ENCODE data around the gene CLMN.
"Not testable (repeated sequence)": the region's sequence is repeated elsewhere in the genome, so short reads cannot be mapped to it uniquely, and the experiment has no call there.

The CLMN gene

GRCh38 chr14:95183532-95184412 lies 135.9 kb downstream of the CLMN start:
- TF ChIP-seq CTCF (IDR thresholded peaks at IDR 0.05): no peak
- Mint-ChIP-seq H3K9me3 (peaks cover 21% of the 10 kb centered on the region), H3K36me3 (ENCODE audit: low read depth) (peaks cover 50% of the 10 kb centered on the region), H3K4me3 (no peak overlapping the region), H3K4me1 (peaks cover 28% of the 10 kb centered on the region), H3K27ac (no peak overlapping the region), H3K27me3 (ENCODE audit: low read depth, poor library complexity) (peaks cover 4% of the 10 kb centered on the region)
- DNase-seq: no peak

GRCh38 chr14:95183082-95183481 lies 136.6 kb downstream of the CLMN start:
- Mint-ChIP-seq H3K27ac (no peak overlapping the region), H3K9me3 (peaks cover 14% of the 10 kb centered on the region), H3K36me3 (ENCODE audit: low read depth) (peaks cover 50% of the 10 kb centered on the region), H3K27me3 (ENCODE audit: low read depth, poor library complexity) (peaks cover 4% of the 10 kb centered on the region), H3K4me3 (no peak overlapping the region), H3K4me1 (peaks cover 28% of the 10 kb centered on the region)
- TF ChIP-seq CTCF (IDR thresholded peaks at IDR 0.05): no peak
- DNase-seq: no peak

GRCh38 chr14:95182379-95182778 lies 137.3 kb downstream of the CLMN start:
- no peak for TF ChIP-seq CTCF (IDR thresholded peaks at IDR 0.05)
- no peak overlapping the region for H3K27ac Mint-ChIP-seq
- H3K9me3 Mint-ChIP-seq: peaks cover 12% of the 10 kb centered on the region
- peaks cover 28% of the 10 kb centered on the region for H3K4me1 Mint-ChIP-seq
- H3K4me3 Mint-ChIP-seq: no peak overlapping the region
- H3K27me3 Mint-ChIP-seq (ENCODE audit: low read depth, poor library complexity): peaks cover 4% of the 10 kb centered on the region
- H3K36me3 Mint-ChIP-seq (ENCODE audit: low read depth): peaks cover 44% of the 10 kb centered on the region
- DNase-seq: no peak

- no peak for TF ChIP-seq CTCF (IDR thresholded peaks at IDR 0.05)
- Mint-ChIP-seq H3K36me3 (ENCODE audit: low read depth) (peaks cover 38% of the 10 kb centered on the region), H3K9me3 (peaks cover 4% of the 10 kb centered on the region), H3K4me3 (no peak overlapping the region), H3K4me1 (peaks cover 28% of the 10 kb centered on the region), H3K27me3 (ENCODE audit: low read depth, poor library complexity) (peaks cover 4% of the 10 kb centered on the region), H3K27ac (peak overlapping the region; percentile 90)
- DNase-seq: no peak
Measured at GRCh38 chr14:95180966-95181741, 138.6 kb downstream of the CLMN start.

GRCh38 chr14:95175670-95176069 lies 144.0 kb downstream of the CLMN start:
- DNase-seq; H3K9me3 Mint-ChIP-seq; H3K4me3 Mint-ChIP-seq; H3K27ac Mint-ChIP-seq; H3K4me1 Mint-ChIP-seq; H3K27me3 Mint-ChIP-seq (ENCODE audit: low read depth, poor library complexity): not testable (repeated sequence)
- peaks cover 29% of the 10 kb centered on the region for H3K36me3 Mint-ChIP-seq (ENCODE audit: low read depth)

GRCh38 chr14:95174184-95174792 lies 145.4 kb downstream of the CLMN start:
- H3K36me3 Mint-ChIP-seq (ENCODE audit: low read depth): peaks cover 21% of the 10 kb centered on the region
- no peak overlapping the region for H3K27ac Mint-ChIP-seq
- TF ChIP-seq CTCF (IDR thresholded peaks at IDR 0.05): no peak
- no peaks in the 10 kb centered on the region for H3K27me3 Mint-ChIP-seq (ENCODE audit: low read depth, poor library complexity)
- H3K4me1 Mint-ChIP-seq: no peaks in the 10 kb centered on the region
- peaks cover 9% of the 10 kb centered on the region for H3K9me3 Mint-ChIP-seq
- DNase-seq: no peak
- no peak overlapping the region for H3K4me3 Mint-ChIP-seq

All from nephron progenitor cell (in vitro differentiated cells).